ENCODE data around the gene ITGA8. TPM values are rescaled to one million over a fixed set of nuclear protein-coding genes. Genes with fewer than 3 reads are reported as not detected.

Gene ITGA8
- total and polyA plus RNA-seq, 9 of the 15 experiments (the other 6 are each of a cell fraction or from before 2014, with no cell fraction given): 0.01 to 0.07 (median 0.04) TPM; not detected in 5

DNA sequence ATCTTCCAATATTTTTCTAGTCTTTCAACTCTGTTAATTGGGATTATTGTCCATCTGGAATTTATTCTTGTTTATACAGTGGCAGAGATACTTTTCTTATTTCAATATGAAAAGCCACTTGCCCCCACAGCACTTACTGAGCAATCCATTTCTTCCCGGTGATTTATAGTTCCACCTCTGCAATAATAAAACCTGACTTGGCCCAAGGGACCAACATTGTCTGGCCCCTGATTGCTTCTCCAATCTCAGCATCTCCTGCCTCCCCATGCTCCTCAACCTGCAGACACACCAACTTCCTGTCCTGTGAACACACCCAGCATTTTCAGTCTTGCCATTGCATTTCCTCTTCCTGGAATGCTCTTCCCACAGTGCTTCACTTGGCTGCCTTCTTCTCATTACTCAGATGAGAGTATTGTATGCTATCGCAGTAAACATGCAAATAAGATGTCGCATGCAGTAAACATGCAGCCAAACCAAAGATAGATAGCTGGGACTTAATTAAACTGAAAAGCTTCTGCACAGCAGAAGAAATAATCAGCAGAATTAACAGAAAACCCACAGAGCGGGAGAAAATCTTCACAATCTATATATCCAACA is 19.5 kb downstream of the ITGA8 start:
- ChIA-PET CTCF (ENCODE audit: low intra/inter-chr PET ratio) (no interaction called here), POLR2A (no interaction called here)
- TF ChIP-seq POLR3A (IDR thresholded peaks at IDR 0.05; ENCODE audit: borderline replicate concordance, extremely low read depth, insufficient read depth, insufficient read length) (no peak), GABPA (tag; conservative IDR thresholded peaks at IDR 0.05; ENCODE audit: low read depth) (0 out of 2 replicates have a peak, but pooled peaks have one; percentile 37), RCOR1 (IDR thresholded peaks at IDR 0.05; ENCODE audit: borderline replicate concordance in 1 of 2, low read depth in 2 of 2, low read length in 2 of 2) (0 out of 4 replicates have a peak, but pooled peaks of 1 of the 2 experiments have one; percentile 30)
- Histone ChIP-seq H3K9ac (ENCODE audit: insufficient read depth in 1 of 2, low read depth in 2 of 2, low read length in 2 of 2) (no peak overlapping the region), H3K36me3 (ENCODE audit: control insufficient read depth, insufficient read depth, low read length) (no peaks in the 10 kb centered on the region), H2AFZ (ENCODE audit: low read depth, low read length) (no peak overlapping the region), H3K9me3 (replicated peaks; ENCODE audit: control insufficient read depth, insufficient read depth, low read depth, low read length) (no peaks in the 10 kb centered on the region), H3K27me3 (ENCODE audit: control insufficient read depth in 2 of 2, insufficient read depth in 2 of 2, low read length in 2 of 2) (peaks cover 0 to 4% of the 10 kb centered on the region in 2 experiments; a peak in 1 of 5 replicates), H3K4me3 (no peak overlapping the region), H3K4me2 (ENCODE audit: insufficient read depth, low read length) (no peak overlapping the region), H3K79me2 (ENCODE audit: control insufficient read depth, insufficient read depth, low read length) (no peaks in the 10 kb centered on the region), H3K4me1 (replicated peaks in 1 of 2; ENCODE audit: control insufficient read depth in 2 of 2, insufficient read depth in 2 of 2, low read length in 2 of 2) (peaks cover 0 to 8% of the 10 kb centered on the region in 2 experiments; a peak in 2 of 5 replicates), H4K20me1 (replicated peaks; ENCODE audit: control insufficient read depth, insufficient read depth, low read length) (no peaks in the 10 kb centered on the region), H3K27ac (ENCODE audit: extremely low read depth, low read depth, low read length) (no peak overlapping the region), H3K9me1 (ENCODE audit: control insufficient read depth, insufficient read depth, low read length) (no peaks in the 10 kb centered on the region)
- in situ Hi-C loops (cut with MboI) (loop anchor here (25.0 kb wide), 1 partner anchor 113 kb away; no protein-coding TSS in a partner anchor), intact Hi-C loops (cut with micrococcal nuclease) (no loop called here)
- DNase-seq (ENCODE audit: extremely low read depth in 1 of 4, low spot score in 3 of 4): no peak
- no TSS peak for BruUV-seq (replicated peaks)
- whole genome bisulfite sequencing (ENCODE audit: insufficient coverage, low coverage, missing lambda C conversion rate): 32% methylated on average over 4 of the region's 4 CpGs
- ATAC-seq: no peak
- no peak for FAIRE-seq

DNA sequence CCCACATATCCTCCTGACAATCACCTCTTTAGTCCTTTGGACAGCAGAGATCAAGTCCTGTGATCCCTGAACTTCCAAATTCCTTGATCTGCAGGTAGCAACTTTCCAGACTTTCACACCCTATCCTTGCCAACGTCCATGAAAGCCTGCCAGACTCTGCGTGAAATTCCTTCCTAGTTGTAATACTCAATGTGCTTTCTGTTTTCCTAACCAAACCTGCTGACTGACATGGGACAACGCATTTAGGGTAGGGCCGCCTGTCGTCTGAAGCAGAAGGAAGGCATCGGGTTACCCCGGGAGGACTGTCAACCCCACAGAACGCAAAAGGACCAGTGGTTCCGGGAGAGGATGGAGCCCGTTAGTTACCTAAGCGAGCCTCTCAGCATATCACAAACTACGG is 23.9 kb downstream of the ITGA8 start:
- no peaks in the 10 kb centered on the region for H3K9me1 ChIP-seq (ENCODE audit: control insufficient read depth, insufficient read depth, low read length)
- DNase-seq (ENCODE audit: extremely low read depth in 1 of 4, low spot score in 3 of 4) (no peak), FAIRE-seq (no peak), ATAC-seq (no peak; the same call in 2 of the 3 replicates)
- peak overlapping the region; percentile 56; the same call in 1 of the 2 replicates for H2AFZ ChIP-seq (ENCODE audit: low read depth, low read length)
- no peaks in the 10 kb centered on the region for H4K20me1 ChIP-seq (replicated peaks; ENCODE audit: control insufficient read depth, insufficient read depth, low read length)
- peaks cover 0 to 4% of the 10 kb centered on the region in 2 experiments; a peak in 1 of 5 replicates for H3K27me3 ChIP-seq (ENCODE audit: control insufficient read depth in 2 of 2, insufficient read depth in 2 of 2, low read length in 2 of 2)
- H3K27ac ChIP-seq (ENCODE audit: extremely low read depth, low read depth, low read length): no peak overlapping the region
- no TSS peak for BruUV-seq (replicated peaks)
- no peak overlapping the region; the same call in 1 of the 2 replicates for H3K4me2 ChIP-seq (ENCODE audit: insufficient read depth, low read length)
- in situ Hi-C loops (cut with MboI): no loop called here
- no peaks in the 10 kb centered on the region for H3K9me3 ChIP-seq (replicated peaks; ENCODE audit: control insufficient read depth, insufficient read depth, low read depth, low read length)
- H3K4me1 ChIP-seq (replicated peaks in 1 of 2; ENCODE audit: control insufficient read depth in 2 of 2, insufficient read depth in 2 of 2, low read length in 2 of 2): peaks cover 0 to 4% of the 10 kb centered on the region in 2 experiments; a peak in 2 of 5 replicates
- no peaks in the 10 kb centered on the region for H3K36me3 ChIP-seq (ENCODE audit: control insufficient read depth, insufficient read depth, low read length)
- H3K79me2 ChIP-seq (ENCODE audit: control insufficient read depth, insufficient read depth, low read length): no peaks in the 10 kb centered on the region
- no peak overlapping the region for H3K9ac ChIP-seq (ENCODE audit: insufficient read depth in 1 of 2, low read depth in 2 of 2, low read length in 2 of 2)
- POLR2A ChIA-PET: interaction anchor here (0.7 kb wide), 1 partner anchor 18 kb away, joined by 3 read pairs; no protein-coding TSS in a partner anchor
- 0 out of 2 replicates have a peak, but pooled peaks have one; percentile 1 for TF ChIP-seq ZNF311 (CRISPR knock-in tag; IDR thresholded peaks at IDR 0.05)
- 0 out of 2 replicates have a peak, but pooled peaks have one; percentile 27 for TF ChIP-seq CXXC5 (CRISPR knock-in tag; IDR thresholded peaks at IDR 0.05)
- TF ChIP-seq NEUROD1 (IDR thresholded peaks at IDR 0.05; ENCODE audit: borderline replicate concordance, low read depth, low read length, partially characterized antibody): no peak
- CTCF ChIA-PET (ENCODE audit: low intra/inter-chr PET ratio): no interaction called here
- WGBS (ENCODE audit: insufficient coverage, low coverage, missing lambda C conversion rate): 18% methylated on average over 12 of the region's 12 CpGs
- intact Hi-C loops (cut with micrococcal nuclease): no loop called here
- no peak overlapping the region for H3K4me3 ChIP-seq
